ENCODE data around the gene GTF3A.

GTF3A gene

DNA sequence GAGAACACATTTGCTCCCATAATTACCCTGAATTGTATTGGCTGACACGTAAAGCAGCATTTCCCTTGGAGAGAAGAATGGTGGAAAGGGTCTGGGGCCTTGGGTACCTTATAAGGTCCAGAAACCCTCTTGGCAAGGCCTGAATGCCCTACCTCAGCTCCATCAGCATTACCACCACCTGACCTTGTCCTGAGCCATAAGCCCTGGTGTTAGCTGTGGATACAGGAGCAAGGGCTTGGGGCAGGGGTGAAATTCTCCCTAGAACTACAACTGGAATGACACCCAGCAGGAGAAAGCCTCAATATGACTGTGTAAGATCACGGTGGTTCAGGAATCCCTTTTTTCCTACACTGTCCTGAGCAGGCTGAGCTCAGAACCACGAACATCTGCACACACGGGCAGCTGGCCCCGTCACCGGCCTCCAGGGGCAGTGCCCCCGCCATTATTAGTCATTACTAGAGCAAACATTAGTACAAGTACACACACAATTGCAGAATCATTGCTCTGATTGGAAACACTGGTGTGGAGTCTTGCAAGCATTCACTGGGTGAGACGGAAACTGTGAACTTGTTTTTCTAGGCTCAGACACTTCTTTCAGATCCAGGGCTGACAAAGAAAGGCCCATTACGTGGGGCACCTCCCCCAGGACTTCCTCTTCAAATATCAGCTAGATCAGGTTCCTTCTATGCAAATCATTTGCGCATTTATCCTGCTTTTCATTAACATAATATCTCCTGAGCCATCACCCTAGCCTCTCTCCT is 52.7 kb downstream of the GTF3A start:
- no peak for DNase-seq (ENCODE audit: low read depth, low spot score)

DNA sequence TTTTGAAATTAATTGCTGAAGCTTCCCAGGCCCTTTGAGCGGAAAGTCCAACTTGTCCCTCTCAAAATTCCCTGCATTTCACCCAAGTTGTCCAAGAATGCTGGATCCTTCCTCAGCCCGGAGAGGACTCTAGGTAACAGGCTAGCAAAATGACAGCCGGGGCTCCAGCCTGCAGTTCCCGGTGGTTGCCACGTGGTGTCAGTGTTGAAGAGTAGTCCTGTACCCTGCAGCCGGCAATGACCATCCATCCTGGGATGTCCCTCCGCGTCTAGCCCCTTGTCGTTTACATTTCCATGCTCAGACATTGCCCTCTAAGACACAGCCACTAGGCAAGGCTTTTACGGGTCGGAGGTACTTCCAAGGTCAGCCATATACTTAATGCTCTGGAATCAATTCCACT is 57.3 kb downstream of the GTF3A start:
- no peak overlapping the region for H3K4me3 ChIP-seq (ENCODE audit: low read length)
- DNase-seq (ENCODE audit: low read depth, low spot score): no peak

More for the DNA sequence above, 52.7 kb downstream of the GTF3A start:
- no peak overlapping the region for H3K4me3 ChIP-seq (ENCODE audit: low read length)

DNA sequence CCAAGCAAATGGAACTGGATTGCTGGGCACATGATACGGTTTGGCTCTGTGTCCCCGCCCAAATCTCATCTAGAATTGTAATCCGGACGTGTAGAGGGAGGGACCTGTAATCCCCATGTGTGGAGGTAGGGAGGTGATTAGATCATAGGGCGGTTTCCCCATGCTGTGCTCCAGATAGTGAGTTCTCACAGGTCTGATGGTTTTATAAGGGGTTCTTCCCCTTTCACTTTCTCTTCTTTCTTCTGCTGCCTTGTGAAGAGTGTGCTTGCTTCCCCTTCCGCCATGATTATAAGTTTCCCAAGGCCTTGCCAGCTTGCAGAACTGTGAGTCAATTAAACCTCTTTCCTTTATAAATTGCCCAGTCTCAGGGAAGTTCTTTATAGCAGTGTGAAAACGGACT is 58.6 kb downstream of the GTF3A start:
- DNase-seq (ENCODE audit: low read depth, low spot score): no peak
- H3K4me3 ChIP-seq (ENCODE audit: low read length): no peak overlapping the region

DNA sequence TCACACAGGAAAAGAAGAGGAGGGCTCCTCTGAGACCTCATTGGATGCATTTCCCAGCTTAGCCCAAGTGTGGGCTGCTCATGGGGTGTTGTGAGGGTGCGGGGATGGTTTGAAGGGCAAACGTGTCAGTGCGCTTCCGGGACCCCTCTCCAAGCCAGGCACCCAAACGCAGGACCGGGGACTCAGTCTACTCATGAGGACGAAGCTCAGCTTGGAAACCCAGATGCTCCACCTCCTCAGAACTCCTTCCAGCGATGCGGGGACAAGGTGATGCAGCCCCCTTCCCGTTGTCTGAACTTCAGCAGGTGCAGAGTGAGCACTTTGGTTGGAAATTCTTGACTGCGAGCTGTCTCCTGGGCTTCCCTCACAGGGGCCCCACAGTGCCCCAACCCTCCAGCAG is 59.0 kb downstream of the GTF3A start:
- H3K4me3 ChIP-seq (ENCODE audit: low read length): no peak overlapping the region
- DNase-seq (ENCODE audit: low read depth, low spot score): no peak
